ENCODE results near the gene LTN1. TPM values are rescaled to one million over a fixed set of nuclear protein-coding genes. Genes with fewer than 3 reads are reported as not detected.

LTN1 gene
- total RNA-seq, 2 donors from 2014 or later: 19.8 to 21.8 TPM

DNA sequence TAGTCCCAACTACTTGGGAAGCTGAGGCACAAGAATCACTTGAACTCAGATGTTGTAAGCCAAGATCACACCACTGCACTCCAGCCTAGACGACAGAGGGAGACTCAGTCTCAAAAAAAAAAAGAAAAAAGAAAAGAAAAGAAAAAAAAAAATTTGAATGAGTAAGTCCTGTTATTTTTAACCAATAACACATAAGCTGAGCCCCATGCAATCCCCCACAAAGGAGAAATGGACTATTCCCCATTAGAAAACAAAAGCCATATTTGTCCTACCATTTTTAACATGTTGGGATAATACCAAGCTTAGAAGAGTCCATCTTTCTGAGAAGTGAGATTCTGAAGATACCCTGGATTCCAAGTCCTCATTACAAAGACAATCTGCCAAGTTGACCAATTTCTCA lies 32.4 kb downstream of the LTN1 start:
- no peak overlapping the region for H3K4me3 Mint-ChIP-seq
- Histone ChIP-seq H3K4me1 (ENCODE audit: control insufficient read depth, insufficient read depth, low read length) (no peaks in the 10 kb centered on the region), H3K36me3 (ENCODE audit: control insufficient read depth, insufficient read depth, low read length) (peaks cover 69% of the 10 kb centered on the region), H3K4me3 (ENCODE audit: low read length) (no peak overlapping the region), H3K9me3 (ENCODE audit: control insufficient read depth, low read length) (no peaks in the 10 kb centered on the region), H3K27ac (ENCODE audit: low read depth, low read length) (no peak overlapping the region), H3K9ac (ENCODE audit: extremely low read depth, low read length, poor library complexity, severe bottlenecking) (no peak overlapping the region), H3K27me3 (ENCODE audit: control insufficient read depth, insufficient read depth, low read length, poor library complexity, severe bottlenecking) (no peaks in the 10 kb centered on the region)
- peaks cover 51% of the 10 kb centered on the region for H3K36me3 Mint-ChIP-seq (ENCODE audit: low read depth)
- no peak for DNase-seq
- no peaks in the 10 kb centered on the region for H3K4me1 Mint-ChIP-seq
- no peaks in the 10 kb centered on the region for H3K9me3 Mint-ChIP-seq
- no CpG with 5 or more reads among the region's 1 CpG for WGBS, 2 experiments (ENCODE audit: insufficient coverage in 1 of 2, insufficient read length in 1 of 2)
- TF ChIP-seq, protein P1, sequence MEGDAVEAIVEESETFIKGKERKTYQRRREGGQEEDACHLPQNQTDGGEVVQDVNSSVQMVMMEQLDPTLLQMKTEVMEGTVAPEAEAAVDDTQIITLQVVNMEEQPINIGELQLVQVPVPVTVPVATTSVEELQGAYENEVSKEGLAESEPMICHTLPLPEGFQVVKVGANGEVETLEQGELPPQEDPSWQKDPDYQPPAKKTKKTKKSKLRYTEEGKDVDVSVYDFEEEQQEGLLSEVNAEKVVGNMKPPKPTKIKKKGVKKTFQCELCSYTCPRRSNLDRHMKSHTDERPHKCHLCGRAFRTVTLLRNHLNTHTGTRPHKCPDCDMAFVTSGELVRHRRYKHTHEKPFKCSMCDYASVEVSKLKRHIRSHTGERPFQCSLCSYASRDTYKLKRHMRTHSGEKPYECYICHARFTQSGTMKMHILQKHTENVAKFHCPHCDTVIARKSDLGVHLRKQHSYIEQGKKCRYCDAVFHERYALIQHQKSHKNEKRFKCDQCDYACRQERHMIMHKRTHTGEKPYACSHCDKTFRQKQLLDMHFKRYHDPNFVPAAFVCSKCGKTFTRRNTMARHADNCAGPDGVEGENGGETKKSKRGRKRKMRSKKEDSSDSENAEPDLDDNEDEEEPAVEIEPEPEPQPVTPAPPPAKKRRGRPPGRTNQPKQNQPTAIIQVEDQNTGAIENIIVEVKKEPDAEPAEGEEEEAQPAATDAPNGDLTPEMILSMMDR (conservative IDR thresholded peaks at IDR 0.05): no peak
- no peaks in the 10 kb centered on the region for H3K27me3 Mint-ChIP-seq (ENCODE audit: insufficient read depth)
- H3K27ac Mint-ChIP-seq: no peak overlapping the region

DNA sequence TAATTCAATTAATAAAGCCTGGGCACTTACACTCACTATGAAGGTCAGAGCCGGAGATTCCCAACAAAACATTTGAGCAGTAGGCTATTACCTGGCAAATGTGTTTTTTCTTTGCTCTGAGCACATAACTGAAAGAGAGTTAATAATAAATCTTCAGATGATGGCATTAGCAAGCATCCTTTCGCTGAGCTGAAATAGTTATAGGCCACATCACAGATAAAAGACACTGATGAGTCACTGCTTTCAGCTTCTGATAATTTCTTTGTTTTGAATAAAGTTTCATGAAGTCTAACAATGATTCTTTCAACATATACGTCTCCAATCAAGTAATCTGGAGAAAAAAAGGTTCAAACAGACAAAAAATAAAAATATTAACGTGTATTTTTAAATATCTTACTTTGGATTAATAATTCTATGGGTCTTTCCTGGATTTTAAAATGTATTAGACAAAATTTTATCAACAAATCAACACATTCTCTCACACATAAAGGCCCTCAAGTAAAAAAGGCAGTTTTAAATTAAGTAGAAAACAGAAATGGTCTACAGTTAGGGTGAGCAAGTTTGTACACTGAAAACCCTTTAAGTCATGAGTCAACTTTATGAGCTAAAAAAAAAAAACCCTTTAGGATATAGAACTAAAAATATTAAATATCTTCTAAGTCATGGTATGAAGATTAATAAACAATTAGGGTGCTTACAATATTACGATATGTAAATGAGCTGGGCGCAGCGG lies 33.1 kb downstream of the LTN1 start:
- no peak overlapping the region for H3K27ac ChIP-seq (ENCODE audit: low read depth, low read length)
- Mint-ChIP-seq H3K27me3 (ENCODE audit: insufficient read depth) (no peaks in the 10 kb centered on the region), H3K9me3 (no peaks in the 10 kb centered on the region), H3K36me3 (ENCODE audit: low read depth) (peaks cover 56% of the 10 kb centered on the region), H3K4me3 (no peak overlapping the region), H3K27ac (no peak overlapping the region), H3K4me1 (no peaks in the 10 kb centered on the region)
- H3K9ac ChIP-seq (ENCODE audit: extremely low read depth, low read length, poor library complexity, severe bottlenecking): no peak overlapping the region
- TF ChIP-seq, protein P1 (conservative IDR thresholded peaks at IDR 0.05): no peak
- H3K4me3 ChIP-seq (ENCODE audit: low read length): no peak overlapping the region
- no peak for DNase-seq
- no peaks in the 10 kb centered on the region for H3K9me3 ChIP-seq (ENCODE audit: control insufficient read depth, low read length)
- 79 to 98% methylated on average over 5 to 6 of the region's 7 CpGs for whole genome bisulfite sequencing, 2 experiments (ENCODE audit: insufficient coverage in 1 of 2, insufficient read length in 1 of 2)
- no peaks in the 10 kb centered on the region for H3K27me3 ChIP-seq (ENCODE audit: control insufficient read depth, insufficient read depth, low read length, poor library complexity, severe bottlenecking)
- H3K36me3 ChIP-seq (ENCODE audit: control insufficient read depth, insufficient read depth, low read length): peaks cover 67% of the 10 kb centered on the region
- H3K4me1 ChIP-seq (ENCODE audit: control insufficient read depth, insufficient read depth, low read length): no peaks in the 10 kb centered on the region

DNA sequence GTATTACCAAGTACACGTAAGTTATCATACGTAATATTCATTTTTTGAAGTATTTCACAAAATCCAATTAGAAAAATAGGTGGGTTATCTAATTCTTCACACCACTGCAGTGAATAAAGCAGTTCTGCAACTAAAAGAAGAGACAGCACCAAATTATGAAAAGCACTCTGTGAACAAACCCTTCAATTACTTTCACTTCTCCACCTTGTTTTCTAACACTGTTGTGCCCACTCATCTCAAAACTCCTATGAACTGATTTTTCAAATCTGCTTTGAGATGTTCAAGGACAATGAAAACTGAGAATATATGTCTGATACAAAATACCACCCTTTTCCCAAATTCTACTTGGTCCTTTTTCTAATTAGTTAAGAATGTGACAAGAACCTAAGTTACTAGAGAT lies 39.4 kb downstream of the LTN1 start:
- Histone ChIP-seq H3K4me3 (ENCODE audit: low read length) (no peak overlapping the region), H3K27me3 (ENCODE audit: control insufficient read depth, insufficient read depth, low read length, poor library complexity, severe bottlenecking) (no peaks in the 10 kb centered on the region), H3K4me1 (ENCODE audit: control insufficient read depth, insufficient read depth, low read length) (no peaks in the 10 kb centered on the region), H3K9me3 (ENCODE audit: control insufficient read depth, low read length) (no peaks in the 10 kb centered on the region), H3K9ac (ENCODE audit: extremely low read depth, low read length, poor library complexity, severe bottlenecking) (no peak overlapping the region), H3K27ac (ENCODE audit: low read depth, low read length) (no peak overlapping the region), H3K36me3 (ENCODE audit: control insufficient read depth, insufficient read depth, low read length) (peaks cover 60% of the 10 kb centered on the region)
- Mint-ChIP-seq H3K27me3 (ENCODE audit: insufficient read depth) (no peaks in the 10 kb centered on the region), H3K4me3 (no peak overlapping the region), H3K4me1 (peaks cover 4% of the 10 kb centered on the region), H3K27ac (no peak overlapping the region), H3K36me3 (ENCODE audit: low read depth) (peaks cover 54% of the 10 kb centered on the region), H3K9me3 (no peaks in the 10 kb centered on the region)
- no peak for DNase-seq
- 97 to 100% methylated on average over 2 of the region's 2 CpGs for WGBS, 2 experiments (ENCODE audit: insufficient coverage in 1 of 2, insufficient read length in 1 of 2)
- TF ChIP-seq, protein P1 (conservative IDR thresholded peaks at IDR 0.05): no peak

Measured in endodermal cell (in vitro differentiated cells).